Nephron (organoid): ENCODE data around the gene KCNMA1.

ENCODE experiments used
- H3K27ac Mint-ChIP-seq, 3 experiments: 2 replicates each; pipeline ENCODE4 v1.8.0; 2020; ENCODE audit warnings: mixed read lengths in 3 of 3, mild to moderate bottlenecking in 2 of 3, moderate library complexity in 1 of 3
- H3K27me3 Mint-ChIP-seq: 2 replicates; pipeline ENCODE4 v1.8.0; 2021; ENCODE audit warnings: low read depth, mild to moderate bottlenecking, moderate library complexity, mixed read lengths
- H3K36me3 Mint-ChIP-seq: 2 replicates; pipeline ENCODE4 v1.8.0; 2020; ENCODE audit warnings: low read depth, mixed read lengths
- H3K4me1 Mint-ChIP-seq: 2 replicates; pipeline ENCODE4 v1.8.0; 2020; ENCODE audit warnings: mixed read lengths
- H3K4me3 Mint-ChIP-seq, 3 experiments: 2 replicates each; pipeline ENCODE4 v1.8.0; 2020; ENCODE audit warnings: mild to moderate bottlenecking in 3 of 3, mixed read lengths in 3 of 3, moderate library complexity in 2 of 3
- H3K9me3 Mint-ChIP-seq: 2 replicates; pipeline ENCODE4 v1.8.0; 2020; ENCODE audit warnings: mixed read lengths
- CTCF ChIP-seq, 3 experiments: fragments of 200-600 bp; sonication (generic); IDR thresholded peaks; one replicate each; pipeline ENCODE4 v1.5.0; 2021; ENCODE audit warnings: antibody characterized with exemption in 3 of 3; ENCODE audit not compliant: unreplicated experiment in 3 of 3

The KCNMA1 gene

GRCh38 chr10:77201135-77202106, 436.2 kb downstream of the KCNMA1 start:
- Mint-ChIP-seq H3K27me3 (peaks cover 8% of the 10 kb centered on the region), H3K4me3 (no peak overlapping the region), H3K27ac (peak overlapping the region; percentile 42 to 56 (median 53)), H3K36me3 (no peaks in the 10 kb centered on the region), H3K4me1 (peaks cover 21% of the 10 kb centered on the region), H3K9me3 (peaks cover 5% of the 10 kb centered on the region)
- TF ChIP-seq CTCF (IDR thresholded peaks at IDR 0.05; ENCODE audit: unreplicated experiment in 3 of 3), result no peak

- Mint-ChIP-seq H3K36me3 (no peaks in the 10 kb centered on the region), H3K9me3 (no peaks in the 10 kb centered on the region), H3K27ac (no peak overlapping the region), H3K27me3 (peaks cover 3% of the 10 kb centered on the region), H3K4me3 (no peak overlapping the region), H3K4me1 (peaks cover 32% of the 10 kb centered on the region)
- no peak for TF ChIP-seq CTCF (IDR thresholded peaks at IDR 0.05; ENCODE audit: unreplicated experiment in 3 of 3)
These were observed 440.1 kb downstream of the KCNMA1 start for GRCh38 chr10:77197544-77197943.

- Mint-ChIP-seq H3K36me3 (no peaks in the 10 kb centered on the region), H3K27me3 (peaks cover 3% of the 10 kb centered on the region), H3K9me3 (no peaks in the 10 kb centered on the region)
These were observed 441.0 kb downstream of the KCNMA1 start for GRCh38 chr10:77196614-77197013.

GRCh38 chr10:77195101-77195500, 442.5 kb downstream of the KCNMA1 start:
- peaks cover 3% of the 10 kb centered on the region for H3K27me3 Mint-ChIP-seq
- H3K4me3 Mint-ChIP-seq, result no peak overlapping the region
- H3K36me3 Mint-ChIP-seq, result no peaks in the 10 kb centered on the region

More at GRCh38 chr10:77196614-77197013, 441.0 kb downstream of the KCNMA1 start:
- no peak for TF ChIP-seq CTCF (IDR thresholded peaks at IDR 0.05; ENCODE audit: unreplicated experiment in 3 of 3)
- no peak overlapping the region for H3K27ac Mint-ChIP-seq
- H3K4me3 Mint-ChIP-seq, result no peak overlapping the region
- peaks cover 23% of the 10 kb centered on the region for H3K4me1 Mint-ChIP-seq

GRCh38 chr10:77193001-77193400, 444.6 kb downstream of the KCNMA1 start:
- H3K9me3 Mint-ChIP-seq, result no peaks in the 10 kb centered on the region
- H3K27me3 Mint-ChIP-seq, result no peaks in the 10 kb centered on the region
- peak overlapping the region in 2 of 3 experiments; percentile 6 to 26 for H3K27ac Mint-ChIP-seq
- no peak overlapping the region for H3K4me3 Mint-ChIP-seq
- peaks cover 15% of the 10 kb centered on the region for H3K4me1 Mint-ChIP-seq
- no peak for TF ChIP-seq CTCF (IDR thresholded peaks at IDR 0.05; ENCODE audit: unreplicated experiment in 3 of 3)
- no peaks in the 10 kb centered on the region for H3K36me3 Mint-ChIP-seq

More at GRCh38 chr10:77195101-77195500, 442.5 kb downstream of the KCNMA1 start:
- no peak overlapping the region for H3K27ac Mint-ChIP-seq
- TF ChIP-seq CTCF (IDR thresholded peaks at IDR 0.05; ENCODE audit: unreplicated experiment in 3 of 3), result no peak
- peaks cover 15% of the 10 kb centered on the region for H3K4me1 Mint-ChIP-seq
- no peaks in the 10 kb centered on the region for H3K9me3 Mint-ChIP-seq
